ENCODE results near the gene GABBR2. TPM values are rescaled to one million over a fixed set of nuclear protein-coding genes. Genes with fewer than 3 reads are reported as not detected.

GABBR2 gene
- total RNA-seq, 2 experiments from 2014 or later = not detected

DNA sequence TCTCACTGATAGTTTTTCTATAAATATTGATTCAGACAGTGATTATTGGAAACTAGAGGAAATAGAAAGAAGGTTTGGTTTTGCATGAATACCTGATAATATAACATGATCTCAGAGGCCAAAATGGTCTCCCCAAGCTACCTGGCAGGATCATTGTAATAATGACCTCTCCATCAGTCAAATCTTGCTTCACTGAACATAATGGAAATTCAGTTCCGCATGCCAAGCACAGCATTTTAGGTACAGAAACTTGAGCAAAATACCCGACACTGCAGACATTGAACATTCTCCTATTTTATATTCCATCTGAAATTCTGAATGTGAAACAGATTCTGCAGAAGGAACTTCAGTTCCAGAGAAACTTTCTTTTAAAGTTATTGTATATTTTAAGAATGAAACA lies 444.2 kb downstream of the GABBR2 start:
- H3K4me3 Mint-ChIP-seq = no peak overlapping the region
- H3K9me3 Mint-ChIP-seq (ENCODE audit: low read depth) = no peaks in the 10 kb centered on the region
- no peak for DNase-seq
- H3K27ac Mint-ChIP-seq = no peak overlapping the region
- ChIA-PET CTCF (interaction anchor here (0.6 to 2.8 kb wide), 11 partner anchors 9 to 230 kb away, joined by 3 to 32 read pairs (median 5); partner anchors contain the start of gene TBC1D2), POLR2A (no interaction called here)
- no peak for ATAC-seq
- intact Hi-C loops (cut with DNase I, micrococcal nuclease) = loop anchor here (5.0 kb wide), 2 partner anchors 147 to 552 kb away; partner anchors contain the start of gene TRIM14 (in 1 of the 2)
- no peaks in the 10 kb centered on the region for H3K4me1 Mint-ChIP-seq
- no peaks in the 10 kb centered on the region for H3K36me3 Mint-ChIP-seq (ENCODE audit: low read depth)
- no peaks in the 10 kb centered on the region for H3K27me3 Mint-ChIP-seq

DNA sequence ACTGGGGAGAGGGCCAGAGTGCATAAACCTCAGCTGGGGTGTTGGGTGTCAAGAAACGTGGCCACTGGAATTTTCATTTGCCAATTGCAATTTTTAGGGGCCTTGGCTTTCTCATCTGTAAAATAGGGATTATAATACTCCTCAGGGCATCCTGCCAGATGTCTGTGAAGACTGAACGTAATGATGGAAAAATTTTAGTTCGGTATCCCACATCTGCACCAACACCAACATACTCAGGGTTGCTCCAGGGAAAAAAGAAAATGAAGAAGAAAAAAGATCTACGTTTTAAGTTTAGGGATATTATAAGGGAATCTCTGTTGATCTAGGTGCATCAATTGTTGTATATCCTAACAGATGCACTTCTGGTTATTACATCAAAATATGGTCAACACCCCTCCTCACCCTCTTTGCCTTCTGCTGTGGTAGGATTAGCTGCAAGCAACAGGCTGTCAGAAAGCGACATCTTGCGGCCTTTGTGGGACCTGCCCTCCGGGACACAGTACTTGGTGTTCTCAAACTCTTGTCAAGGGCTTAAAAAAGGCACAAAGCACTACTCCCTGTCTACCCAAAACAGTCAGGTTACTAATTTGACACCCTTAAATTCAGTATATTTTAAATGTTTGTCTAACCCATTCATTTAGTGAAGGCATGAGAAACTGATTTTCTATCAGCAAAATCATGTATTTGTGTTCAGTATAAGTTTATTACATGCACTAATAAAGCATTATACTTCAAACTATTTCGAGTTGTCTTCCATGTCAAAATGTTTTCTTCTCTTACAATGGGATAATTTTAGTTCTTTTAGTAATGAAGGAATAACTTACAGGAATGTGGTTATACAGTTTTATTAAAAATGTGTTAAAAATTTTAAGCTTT lies 445.0 kb downstream of the GABBR2 start:
- no peaks in the 10 kb centered on the region for H3K9me3 Mint-ChIP-seq (ENCODE audit: low read depth)
- POLR2A ChIA-PET = no interaction called here
- DNase-seq = peak; percentile 91
- no peaks in the 10 kb centered on the region for H3K4me1 Mint-ChIP-seq
- CTCF ChIA-PET = interaction anchor here (0.5 to 2.8 kb wide), 19 partner anchors 8 to 229 kb away, joined by 3 to 32 read pairs (median 3); partner anchors contain the start of gene TBC1D2
- intact Hi-C loops (cut with DNase I, micrococcal nuclease) = loop anchor here (1.0 to 5.0 kb wide), 7 partner anchors 58 to 551 kb away; partner anchors contain the start of genes TRIM14 (in 1 of the 2) and TRMO (in 1 of the 2)
- H3K27ac Mint-ChIP-seq = no peak overlapping the region
- H3K4me3 Mint-ChIP-seq = no peak overlapping the region
- no peaks in the 10 kb centered on the region for H3K36me3 Mint-ChIP-seq (ENCODE audit: low read depth)
- no peaks in the 10 kb centered on the region for H3K27me3 Mint-ChIP-seq
- ATAC-seq = peak; percentile 99

DNA sequence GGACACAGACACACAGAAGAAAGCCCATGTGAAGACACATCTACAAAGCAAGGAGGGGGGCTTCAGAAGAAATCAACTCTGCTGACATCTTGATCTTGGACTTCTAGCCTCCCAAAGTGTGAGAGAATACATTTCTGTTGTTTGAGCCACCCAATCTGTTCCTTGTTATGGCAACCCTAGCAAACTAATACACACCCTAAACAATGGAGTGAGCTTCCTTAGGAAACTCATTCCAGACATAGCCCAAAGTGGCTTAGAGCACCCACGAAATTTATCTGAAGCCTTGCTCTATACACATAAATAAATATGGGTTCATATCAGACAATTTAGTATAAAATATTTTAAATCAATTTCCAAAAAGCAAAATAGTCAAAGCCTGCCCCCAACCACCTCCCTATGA lies 445.7 kb downstream of the GABBR2 start:
- CTCF ChIA-PET = interaction anchor here (0.7 to 2.8 kb wide), 14 partner anchors 7 to 229 kb away, joined by 3 to 32 read pairs (median 4); partner anchors contain the start of gene TBC1D2
- ATAC-seq (no peak), DNase-seq (no peak)
- Mint-ChIP-seq H3K27ac (no peak overlapping the region), H3K36me3 (ENCODE audit: low read depth) (no peaks in the 10 kb centered on the region), H3K27me3 (no peaks in the 10 kb centered on the region), H3K9me3 (ENCODE audit: low read depth) (no peaks in the 10 kb centered on the region), H3K4me3 (no peak overlapping the region), H3K4me1 (no peaks in the 10 kb centered on the region)
- intact Hi-C loops (cut with DNase I, micrococcal nuclease) = loop anchor here (1.0 to 5.0 kb wide), 7 partner anchors 58 to 551 kb away; partner anchors contain the start of genes TRIM14 (in 1 of the 2) and TRMO (in 1 of the 2)
- POLR2A ChIA-PET = no interaction called here

DNA sequence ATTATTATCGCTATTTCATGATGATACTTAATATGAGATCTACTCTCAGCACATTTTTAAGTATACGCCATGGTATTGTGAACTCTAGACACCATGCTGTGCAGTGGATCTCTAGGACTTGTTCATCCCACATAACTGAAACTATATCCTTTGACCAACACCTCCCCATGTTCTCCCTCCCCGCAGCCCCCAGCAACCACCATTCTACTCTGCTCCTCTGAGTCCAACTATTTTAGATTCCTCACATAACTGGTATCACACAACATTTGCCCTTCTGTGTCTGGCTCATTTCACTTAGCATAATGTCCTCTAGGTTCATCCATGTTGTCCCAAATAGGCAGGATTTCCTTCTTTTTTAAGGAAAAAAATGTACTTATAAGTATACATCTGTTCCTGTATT lies 446.7 kb downstream of the GABBR2 start:
- ChIA-PET POLR2A (no interaction called here), CTCF (interaction anchor here (1.0 to 2.8 kb wide), 3 partner anchors 57 to 164 kb away, joined by 3 to 32 read pairs (median 3); no protein-coding TSS in a partner anchor)
- no peaks in the 10 kb centered on the region for H3K4me1 Mint-ChIP-seq
- no peak overlapping the region for H3K27ac Mint-ChIP-seq
- no peak overlapping the region for H3K4me3 Mint-ChIP-seq
- no peaks in the 10 kb centered on the region for H3K36me3 Mint-ChIP-seq (ENCODE audit: low read depth)
- no peaks in the 10 kb centered on the region for H3K9me3 Mint-ChIP-seq (ENCODE audit: low read depth)
- ATAC-seq (no peak), DNase-seq (no peak)
- intact Hi-C loops (cut with DNase I, micrococcal nuclease) = loop anchor here (2.0 to 5.0 kb wide), 3 partner anchors 145 to 550 kb away; partner anchors contain the start of genes TRIM14 (in 1 of the 2) and TRMO (in 1 of the 2)
- no peaks in the 10 kb centered on the region for H3K27me3 Mint-ChIP-seq

DNA sequence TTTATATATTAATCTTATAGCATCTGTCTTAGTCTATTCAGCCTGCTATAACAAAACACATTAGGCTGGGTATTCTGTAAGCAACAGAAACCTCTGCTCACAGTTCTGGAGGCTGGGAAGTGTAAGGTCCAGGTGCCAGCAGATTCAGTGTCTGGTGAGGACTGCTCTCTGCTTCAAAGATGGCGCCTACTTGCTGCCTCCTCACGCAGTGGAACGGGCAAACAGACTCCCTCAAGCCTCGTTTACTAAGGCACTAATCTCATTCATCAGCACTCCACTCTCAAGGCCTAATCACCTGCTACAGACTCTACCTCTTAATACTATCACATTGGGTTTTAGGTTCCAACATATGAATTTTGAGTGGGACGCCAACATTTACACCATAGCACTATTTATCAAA lies 448.1 kb downstream of the GABBR2 start:
- ChIA-PET CTCF (interaction anchor here (0.8 to 1.2 kb wide), 3 partner anchors 69 to 338 kb away, joined by 3 to 5 read pairs (median 3); no protein-coding TSS in a partner anchor), POLR2A (no interaction called here)
- ATAC-seq = no peak
- Mint-ChIP-seq H3K36me3 (ENCODE audit: low read depth) (no peaks in the 10 kb centered on the region), H3K4me1 (no peaks in the 10 kb centered on the region), H3K27ac (no peak overlapping the region), H3K27me3 (no peaks in the 10 kb centered on the region), H3K9me3 (ENCODE audit: low read depth) (no peaks in the 10 kb centered on the region), H3K4me3 (no peak overlapping the region)
- intact Hi-C loops (cut with DNase I, micrococcal nuclease) = loop anchor here (5.0 kb wide), 2 partner anchors 143 to 548 kb away; partner anchors contain the start of gene TRIM14 (in 1 of the 2)
- no peak for DNase-seq

DNA sequence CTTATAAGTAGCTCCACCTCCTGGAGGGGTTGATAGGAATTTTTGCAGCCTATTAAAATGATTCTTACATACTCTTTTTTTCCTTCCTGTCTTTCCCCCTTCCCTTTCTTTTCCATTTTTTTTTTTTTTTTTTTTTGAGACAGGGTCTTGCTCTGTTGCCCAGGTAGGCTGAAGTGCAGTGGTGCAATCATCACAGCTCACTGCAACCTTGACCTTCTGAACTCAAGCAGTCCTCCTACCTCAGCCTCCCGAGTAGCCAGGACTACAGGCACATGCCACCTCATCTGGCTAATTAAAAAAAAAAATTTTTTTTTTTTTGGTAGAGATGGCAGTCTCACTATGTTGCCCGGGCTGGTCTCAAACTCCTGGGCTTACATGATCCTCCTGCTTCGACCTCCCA lies 448.9 kb downstream of the GABBR2 start:
- no peaks in the 10 kb centered on the region for H3K9me3 Mint-ChIP-seq (ENCODE audit: low read depth)
- DNase-seq = no peak
- no peaks in the 10 kb centered on the region for H3K27me3 Mint-ChIP-seq
- intact Hi-C loops (cut with DNase I, micrococcal nuclease) = loop anchor here (5.0 to 10.0 kb wide), 8 partner anchors 67 to 993 kb away; partner anchors contain the start of genes XPA (in 2 of the 2), CORO2A (in 1 of the 2), TGFBR1 (in 1 of the 2) and TRIM14 (in 1 of the 2)
- ATAC-seq = no peak
- no peak overlapping the region for H3K27ac Mint-ChIP-seq
- POLR2A ChIA-PET = no interaction called here
- CTCF ChIA-PET = interaction anchor here (0.6 to 0.9 kb wide), 5 partner anchors 158 to 337 kb away, joined by 3 to 5 read pairs (median 3); no protein-coding TSS in a partner anchor
- H3K4me3 Mint-ChIP-seq = no peak overlapping the region
- no peaks in the 10 kb centered on the region for H3K36me3 Mint-ChIP-seq (ENCODE audit: low read depth)
- peaks cover 3% of the 10 kb centered on the region for H3K4me1 Mint-ChIP-seq

DNA sequence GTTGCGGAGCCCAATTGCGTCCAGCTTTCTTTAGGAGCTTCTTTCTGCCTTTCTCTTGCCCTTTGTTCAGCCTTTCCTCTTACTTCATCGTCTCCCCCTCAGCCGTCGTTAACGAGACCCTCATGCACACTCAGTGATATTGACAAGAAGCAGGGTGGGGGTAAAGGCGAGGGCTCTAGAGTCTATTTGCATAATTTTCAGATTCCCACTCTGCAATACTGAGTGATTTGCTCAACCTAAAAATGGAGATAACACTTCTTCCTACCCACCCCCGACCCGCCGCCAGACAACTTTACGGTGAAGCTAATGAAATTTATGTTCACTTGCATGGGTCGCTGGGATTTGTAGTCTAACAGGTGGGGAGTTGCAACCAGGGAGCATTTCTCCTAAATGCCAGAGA lies 452.0 kb downstream of the GABBR2 start:
- ChIA-PET POLR2A (interaction anchor here (0.6 to 1.0 kb wide), 5 partner anchors 63 to 334 kb away, joined by 3 to 7 read pairs (median 4); partner anchors contain the start of genes TRIM14 and TRMO), CTCF (interaction anchor here (0.6 to 2.7 kb wide), 20 partner anchors 51 to 356 kb away, joined by 3 to 16 read pairs (median 4); partner anchors contain the start of genes TRIM14 and TRMO)
- Mint-ChIP-seq H3K9me3 (ENCODE audit: low read depth) (no peaks in the 10 kb centered on the region), H3K27me3 (no peaks in the 10 kb centered on the region), H3K36me3 (ENCODE audit: low read depth) (no peaks in the 10 kb centered on the region), H3K27ac (peak overlapping the region; percentile 98), H3K4me3 (peak overlapping the region; percentile 94), H3K4me1 (peaks cover 17% of the 10 kb centered on the region)
- intact Hi-C loops (cut with DNase I, micrococcal nuclease) = loop anchor here (1.0 to 10.0 kb wide), 9 partner anchors 64 to 996 kb away; partner anchors contain the start of genes CORO2A (in 2 of the 2), XPA (in 2 of the 2), NCBP1 (in 1 of the 2) and TGFBR1 (in 1 of the 2)
- ATAC-seq (no peak), DNase-seq (peak; percentile 64)

DNA sequence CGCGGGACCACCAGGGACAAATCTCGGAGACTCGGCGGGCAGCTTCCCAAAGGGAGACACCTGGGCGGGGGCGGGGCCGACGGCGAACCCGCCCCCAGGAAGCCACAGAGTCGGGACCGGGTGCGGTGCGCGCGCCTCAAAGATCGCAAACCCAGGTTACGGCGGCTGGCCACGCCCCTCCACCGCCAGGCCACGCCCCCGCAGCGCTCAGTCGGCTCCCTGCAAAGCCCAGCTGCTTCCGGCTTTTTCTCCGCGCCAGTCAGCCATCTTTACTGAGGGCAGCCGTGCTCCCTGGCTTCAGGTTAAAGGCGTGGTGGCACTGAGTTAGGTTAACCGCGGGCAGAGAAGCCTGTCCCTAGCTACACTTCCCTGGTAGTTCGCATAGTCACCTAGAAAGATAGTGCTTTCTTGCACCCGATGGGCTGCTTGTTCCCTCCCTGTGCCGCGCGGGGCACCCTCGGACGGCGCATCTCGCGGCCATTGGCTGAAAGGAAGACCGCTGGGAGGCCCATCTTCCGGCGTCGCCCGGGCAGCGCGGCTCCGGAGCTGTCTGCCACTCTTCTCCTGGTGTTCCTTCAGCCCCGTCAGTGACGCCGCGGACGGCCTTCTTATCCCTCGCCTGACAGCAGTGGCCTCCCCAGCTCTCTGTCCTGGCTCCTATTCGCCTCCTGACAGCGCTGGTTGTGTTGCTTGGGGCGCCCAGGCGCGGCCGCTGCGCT lies 453.0 kb downstream of the GABBR2 start, which contains the start of gene TBC1D2:
TSS of gene TBC1D2 (minus strand) at position 72 of the 719 bp plus-strand sequence. CDS start 108 bp downstream, outside the sequence.
- Mint-ChIP-seq H3K36me3 (ENCODE audit: low read depth) (no peaks in the 10 kb centered on the region), H3K4me3 (peak within 1 kb of the TSS; percentile 94), H3K27me3 (no peaks in the 10 kb centered on the region), H3K9me3 (ENCODE audit: low read depth) (no peaks in the 10 kb centered on the region), H3K27ac (peak within 1 kb of the TSS; percentile 98), H3K4me1 (peaks cover 17% of the 10 kb centered on the region)
- peak; percentile 87 for ATAC-seq
- CTCF ChIA-PET = interaction anchor here (0.6 to 2.7 kb wide), 27 partner anchors 8 to 796 kb away, joined by 3 to 16 read pairs (median 4); partner anchors contain the start of genes CORO2A, TRIM14 and TRMO
- POLR2A ChIA-PET = interaction anchor here (0.9 to 1.0 kb wide), 4 partner anchors 137 to 199 kb away, joined by 3 to 10 read pairs (median 4); partner anchors contain the start of genes NANS and TRIM14
- intact Hi-C loops (cut with DNase I, micrococcal nuclease) = loop anchor here (1.0 to 10.0 kb wide), 17 partner anchors 63 to 997 kb away; partner anchors contain the start of genes CORO2A (in 2 of the 2), NANS (in 2 of the 2), XPA (in 2 of the 2) and ANKS6 (in 1 of the 2)
- DNase-seq = peak; percentile 99

DNA sequence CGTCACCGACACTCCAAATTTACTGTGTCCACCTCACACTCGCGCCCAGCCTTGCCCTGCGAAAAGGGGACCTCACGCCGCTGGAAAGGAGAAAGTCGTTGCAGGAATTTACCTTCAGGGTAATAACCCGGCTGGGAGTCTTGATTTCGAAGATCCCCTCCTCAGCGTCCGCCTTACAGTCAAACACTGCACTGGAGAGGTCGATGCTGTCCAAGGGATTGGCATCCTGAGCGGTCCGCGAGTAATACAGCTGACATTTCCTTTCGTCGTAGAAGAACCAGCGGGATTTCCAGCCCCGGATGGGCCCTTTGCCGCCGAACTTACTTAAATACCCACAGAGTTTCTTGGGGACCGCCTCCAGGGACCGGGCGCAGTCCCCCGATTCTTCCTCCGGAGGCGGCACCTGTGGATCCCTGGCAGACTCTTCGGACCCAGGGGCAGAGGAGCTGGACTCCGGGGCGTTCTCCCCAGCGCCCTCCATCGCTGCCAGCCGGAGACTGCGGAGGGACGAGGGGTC lies 453.6 kb downstream of the GABBR2 start:
- H3K4me1 Mint-ChIP-seq = peaks cover 17% of the 10 kb centered on the region
- peak; percentile 24 for ATAC-seq
- no peaks in the 10 kb centered on the region for H3K9me3 Mint-ChIP-seq (ENCODE audit: low read depth)
- no peak overlapping the region for H3K27ac Mint-ChIP-seq
- CTCF ChIA-PET = interaction anchor here (0.6 to 2.7 kb wide), 10 partner anchors 9 to 365 kb away, joined by 3 to 13 read pairs (median 5); partner anchors contain the start of genes CORO2A, TRIM14 and TRMO
- DNase-seq = no peak
- no peaks in the 10 kb centered on the region for H3K36me3 Mint-ChIP-seq (ENCODE audit: low read depth)
- POLR2A ChIA-PET = interaction anchor here (1.0 kb wide), 1 partner anchor 199 kb away, joined by 3 read pairs; the partner anchor contains the start of gene NANS
- intact Hi-C loops (cut with DNase I, micrococcal nuclease) = loop anchor here (1.0 to 10.0 kb wide), 14 partner anchors 63 to 997 kb away; partner anchors contain the start of genes NANS (in 2 of the 2), XPA (in 2 of the 2), ANKS6 (in 1 of the 2) and ANP32B (in 1 of the 2)
- no peaks in the 10 kb centered on the region for H3K27me3 Mint-ChIP-seq
- H3K4me3 Mint-ChIP-seq = peak overlapping the region; percentile 94

All from activated CD4-positive, alpha-beta T cell treated with anti-CD3 and anti-CD28 coated beads for 36 hours (primary cell).